ENCODE results near the gene CKS1B. TPM values are rescaled to one million over a fixed set of nuclear protein-coding genes. Genes with fewer than 3 reads are reported as not detected.

CKS1B gene
- total and polyA plus RNA-seq, 4 donors: 22.3 to 38.2 (median 30.2) TPM

DNA sequence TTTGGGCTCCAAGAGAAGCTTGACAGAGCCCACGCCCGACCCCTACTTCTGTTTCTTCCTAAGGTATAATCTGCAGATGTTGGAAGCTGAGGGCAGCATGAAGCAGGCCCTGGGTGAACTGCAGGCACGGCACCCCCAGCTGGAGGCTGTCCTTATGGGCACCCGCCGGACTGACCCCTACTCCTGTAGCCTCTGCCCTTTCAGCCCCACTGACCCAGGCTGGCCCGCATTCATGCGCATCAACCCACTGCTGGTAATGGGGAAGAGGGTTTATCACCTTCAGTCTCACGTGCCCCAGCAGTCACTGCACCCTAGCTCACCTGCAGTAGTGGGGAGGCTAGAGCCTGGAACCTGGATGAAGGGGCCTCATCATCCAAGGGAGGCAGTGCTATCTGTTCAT lies 15.8 kb downstream of the CKS1B start:
- DNase-seq: no peak
- peaks cover 0 to 31% (median 6%) of the 10 kb centered on the region in 4 donors for H3K36me3 ChIP-seq (ENCODE audit: control insufficient read depth in 4 of 4, insufficient read depth in 4 of 4, low read length in 4 of 4)
- WGBS, 2 donors: 91 to 97% methylated on average over 8 of the region's 8 CpGs

DNA sequence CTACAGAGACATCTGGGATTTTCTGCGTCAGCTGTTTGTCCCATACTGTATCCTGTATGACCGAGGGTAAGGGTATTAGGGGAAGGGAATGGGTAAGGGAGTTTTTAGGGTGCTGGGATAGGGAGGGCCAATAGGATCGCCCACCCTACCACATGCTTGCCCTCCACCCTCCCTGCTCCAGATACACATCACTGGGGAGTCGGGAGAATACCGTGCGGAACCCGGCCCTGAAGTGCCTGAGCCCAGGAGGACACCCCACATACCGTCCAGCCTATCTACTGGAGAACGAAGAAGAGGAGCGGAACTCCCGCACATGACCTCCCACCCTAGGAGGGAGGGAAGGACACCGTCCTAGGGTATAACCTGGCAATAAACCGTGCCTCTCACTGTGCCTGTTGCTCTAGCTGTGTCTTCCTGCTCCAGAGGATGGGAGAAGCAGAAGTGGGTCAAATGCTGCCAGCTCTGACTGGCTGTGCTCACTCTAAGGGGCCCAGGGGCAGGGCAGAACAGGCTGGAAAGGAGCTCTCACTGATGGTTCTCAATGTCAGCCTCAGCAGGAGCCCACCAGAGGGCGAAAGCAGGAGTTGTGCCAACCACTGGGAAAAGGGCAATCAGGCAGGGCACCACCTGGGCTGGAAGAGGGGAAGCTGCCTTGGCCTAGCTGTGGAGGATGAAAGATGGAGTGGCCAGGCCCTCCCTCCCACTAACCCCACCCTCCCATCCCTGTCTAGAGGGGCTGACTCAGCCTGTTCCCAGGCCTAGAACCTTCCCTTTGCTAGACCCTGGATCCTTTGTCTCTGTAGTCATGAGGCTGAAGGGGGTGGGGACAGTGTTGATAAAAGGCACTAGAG lies 18.5 kb downstream of the CKS1B start:
- DNase-seq (no peak), ATAC-seq (ENCODE audit: insufficient read depth, low FRiP score) (no peak)
- no peak overlapping the region for H3K9ac ChIP-seq (ENCODE audit: insufficient read depth in 1 of 2, low read length in 2 of 2)
- no peaks in the 10 kb centered on the region for H3K4me1 ChIP-seq (ENCODE audit: control insufficient read depth in 5 of 5, insufficient read depth in 5 of 5, low read length in 5 of 5)
- WGBS, 2 donors: 82 to 85% methylated on average over 14 of the region's 14 CpGs
- peaks cover 0 to 22% (median 5%) of the 10 kb centered on the region in 4 donors for H3K36me3 ChIP-seq (ENCODE audit: control insufficient read depth in 4 of 4, insufficient read depth in 4 of 4, low read length in 4 of 4)
- TF ChIP-seq, protein P1, sequence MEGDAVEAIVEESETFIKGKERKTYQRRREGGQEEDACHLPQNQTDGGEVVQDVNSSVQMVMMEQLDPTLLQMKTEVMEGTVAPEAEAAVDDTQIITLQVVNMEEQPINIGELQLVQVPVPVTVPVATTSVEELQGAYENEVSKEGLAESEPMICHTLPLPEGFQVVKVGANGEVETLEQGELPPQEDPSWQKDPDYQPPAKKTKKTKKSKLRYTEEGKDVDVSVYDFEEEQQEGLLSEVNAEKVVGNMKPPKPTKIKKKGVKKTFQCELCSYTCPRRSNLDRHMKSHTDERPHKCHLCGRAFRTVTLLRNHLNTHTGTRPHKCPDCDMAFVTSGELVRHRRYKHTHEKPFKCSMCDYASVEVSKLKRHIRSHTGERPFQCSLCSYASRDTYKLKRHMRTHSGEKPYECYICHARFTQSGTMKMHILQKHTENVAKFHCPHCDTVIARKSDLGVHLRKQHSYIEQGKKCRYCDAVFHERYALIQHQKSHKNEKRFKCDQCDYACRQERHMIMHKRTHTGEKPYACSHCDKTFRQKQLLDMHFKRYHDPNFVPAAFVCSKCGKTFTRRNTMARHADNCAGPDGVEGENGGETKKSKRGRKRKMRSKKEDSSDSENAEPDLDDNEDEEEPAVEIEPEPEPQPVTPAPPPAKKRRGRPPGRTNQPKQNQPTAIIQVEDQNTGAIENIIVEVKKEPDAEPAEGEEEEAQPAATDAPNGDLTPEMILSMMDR (IDR thresholded peaks at IDR 0.05; ENCODE audit: control extremely low read depth, extremely low read depth): no peak
- no peak overlapping the region for H3K27ac ChIP-seq (ENCODE audit: low read depth in 1 of 2, low read length in 1 of 2)
- no peaks in the 10 kb centered on the region for H3K27me3 ChIP-seq (ENCODE audit: control insufficient read depth in 3 of 3, insufficient read depth in 3 of 3, low read length in 2 of 3)
- H3K9me3 ChIP-seq (ENCODE audit: control insufficient read depth in 4 of 4, insufficient read depth in 3 of 4, low read length in 3 of 4): no peaks in the 10 kb centered on the region
- no peak overlapping the region for H3K4me3 ChIP-seq

More for the DNA sequence above, 15.8 kb downstream of the CKS1B start:
- H3K9ac ChIP-seq (ENCODE audit: insufficient read depth in 1 of 2, low read length in 2 of 2): no peak overlapping the region
- H3K4me3 ChIP-seq: no peak overlapping the region
- H3K27ac ChIP-seq (ENCODE audit: low read depth in 1 of 2, low read length in 1 of 2): no peak overlapping the region
- TF ChIP-seq, protein P1 (IDR thresholded peaks at IDR 0.05; ENCODE audit: control extremely low read depth, extremely low read depth): no peak
- no peaks in the 10 kb centered on the region for H3K9me3 ChIP-seq (ENCODE audit: control insufficient read depth in 4 of 4, insufficient read depth in 3 of 4, low read length in 3 of 4)
- no peaks in the 10 kb centered on the region for H3K4me1 ChIP-seq (ENCODE audit: control insufficient read depth in 5 of 5, insufficient read depth in 5 of 5, low read length in 5 of 5)
- no peak for ATAC-seq (ENCODE audit: insufficient read depth, low FRiP score)
- no peaks in the 10 kb centered on the region for H3K27me3 ChIP-seq (ENCODE audit: control insufficient read depth in 3 of 3, insufficient read depth in 3 of 3, low read length in 2 of 3)

DNA sequence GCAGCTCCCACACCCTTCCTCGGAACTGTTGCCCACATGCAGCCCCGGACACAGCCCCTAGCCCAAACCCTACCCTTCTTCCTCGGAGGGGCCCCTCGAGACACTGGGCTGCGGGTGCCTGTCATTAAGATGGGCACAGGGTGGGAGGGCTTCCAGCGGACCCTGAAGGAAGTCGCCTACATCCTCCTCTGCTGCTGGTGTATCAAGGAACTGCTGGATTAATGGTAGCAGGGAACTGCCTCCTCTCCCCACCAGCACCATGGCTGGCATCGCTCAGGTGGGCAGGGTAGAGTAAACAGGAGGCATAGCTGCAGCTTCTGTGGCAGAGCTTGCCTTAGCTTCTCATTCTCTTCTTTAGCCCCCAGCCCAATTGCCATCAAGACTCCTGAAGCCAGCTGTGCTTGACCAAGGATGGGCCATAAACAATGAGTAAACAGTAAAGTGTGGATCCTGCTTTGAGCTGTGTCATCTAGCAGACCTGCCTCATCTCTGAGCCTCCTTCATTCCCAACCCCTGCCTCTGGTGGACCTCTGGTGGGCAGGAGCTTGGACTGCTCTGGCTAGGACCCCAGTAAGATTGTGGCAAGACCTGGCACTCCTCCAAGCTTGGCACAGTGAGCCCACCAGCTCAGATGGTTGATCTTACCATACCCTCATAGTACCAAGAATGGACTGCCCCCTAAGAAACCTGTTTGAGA lies 19.2 kb downstream of the CKS1B start, which contains the start of gene LENEP:
LENEP (plus strand) TSS at position 15 of the 697 bp plus-strand sequence; CDS start at position 37, 22 bp downstream.
- Histone ChIP-seq H3K9me3 (ENCODE audit: control insufficient read depth in 4 of 4, insufficient read depth in 3 of 4, low read length in 3 of 4) (no peaks in the 10 kb centered on the region), H3K9ac (ENCODE audit: insufficient read depth in 1 of 2, low read length in 2 of 2) (no peak within 1 kb of the TSS), H3K27ac (ENCODE audit: low read depth in 1 of 2, low read length in 1 of 2) (no peak within 1 kb of the TSS), H3K4me1 (ENCODE audit: control insufficient read depth in 5 of 5, insufficient read depth in 5 of 5, low read length in 5 of 5) (peaks cover 0 to 2% (median 0%) of the 10 kb centered on the region in 5 donors), H3K4me3 (no peak within 1 kb of the TSS), H3K27me3 (ENCODE audit: control insufficient read depth in 3 of 3, insufficient read depth in 3 of 3, low read length in 2 of 3) (no peaks in the 10 kb centered on the region), H3K36me3 (ENCODE audit: control insufficient read depth in 4 of 4, insufficient read depth in 4 of 4, low read length in 4 of 4) (peaks cover 0 to 15% (median 3%) of the 10 kb centered on the region in 4 donors)
- ATAC-seq (ENCODE audit: insufficient read depth, low FRiP score) (no peak), DNase-seq (no peak)
- TF ChIP-seq, protein P1 (IDR thresholded peaks at IDR 0.05; ENCODE audit: control extremely low read depth, extremely low read depth): no peak
- 78 to 81% methylated on average over 8 of the region's 8 CpGs for WGBS, 2 donors

Data from lung (tissue), 12 donors.